ACHN (cell line): Measurements from ENCODE around the gene MEI1.

Source experiments
- DNase-seq: peaks from one replicate; pipeline ENCODE4 v3.0.0-alpha.2; 2015
- in situ Hi-C: cut with HindIII; loops from 2 replicates; pipeline ENCODE4 v1.10.0; 2017; ENCODE audit warnings: low sequenced_read_pairs, low pct_ligation_motif_present, low pct_unique_long_range_greater_than_20kb

Gene MEI1

GRCh38 chr22:41847300-41847699 lies 148.0 kb downstream of the MEI1 start:
- in situ Hi-C loops: no loop called here
- no peak for DNase-seq

GRCh38 chr22:41848468-41848867 lies 149.2 kb downstream of the MEI1 start:
- DNase-seq: no peak
- in situ Hi-C loops: no loop called here
